HepG2 (cell line): Measurements from ENCODE around the gene AIFM1. TPM values are rescaled to one million over a fixed set of nuclear protein-coding genes. Genes with fewer than 3 reads are reported as not detected.

Experiments used
- ASH2L ChIP-seq: fragments of 300-600, 200-600 bp; sonication (generic); IDR thresholded peaks from 2 replicates; pipeline ENCODE4 v1.7.0; 2017; ENCODE audit warnings: low read depth, mild to moderate bottlenecking, moderate library complexity, mixed read lengths, low read length; ENCODE audit not compliant: insufficient read length
- CREB1 ChIP-seq, 2 experiments: fragments of 450-650 bp in 1 of 2; IDR thresholded peaks; 2 replicates each; pipeline ENCODE4 v1.6.1; 2016 to 2017; ENCODE audit warnings: control low read depth in 1 of 2, mild to moderate bottlenecking in 1 of 2, missing compliant biosample characterization in 1 of 2, missing genetic modification characterization in 1 of 2
- GMEB2 ChIP-seq: IDR thresholded peaks from 2 replicates; pipeline ENCODE4 v1.6.1; 2016; ENCODE audit warnings: missing biosample characterization, missing genetic modification reagents, low read depth
- HNRNPL ChIP-seq: fragments of 200-400 bp; formaldehyde crosslinking; IDR thresholded peaks from 2 replicates; pipeline ENCODE4 v1.6.1; 2017; ENCODE audit warnings: mild to moderate bottlenecking, low read depth, low read length
- MED1 ChIP-seq: sonication (generic); formaldehyde crosslinking; IDR thresholded peaks from 2 replicates; pipeline ENCODE4 v1.4.0; 2020; ENCODE audit warnings: missing genetic modification reagents
- NFKB2 ChIP-seq: sonication (generic); formaldehyde crosslinking; IDR thresholded peaks from 2 replicates; pipeline ENCODE4 v1.4.0; 2020; ENCODE audit warnings: missing genetic modification reagents, borderline replicate concordance
- PHF20 ChIP-seq: sonication (generic); formaldehyde crosslinking; IDR thresholded peaks from 2 replicates; pipeline ENCODE4 v1.5.0; 2020; ENCODE audit warnings: mild to moderate bottlenecking, missing genetic modification reagents
- RFXAP ChIP-seq: sonication (generic); formaldehyde crosslinking; IDR thresholded peaks from 2 replicates; pipeline ENCODE4 v1.4.0; 2020; ENCODE audit warnings: missing genetic modification reagents, borderline replicate concordance
- RORA ChIP-seq: sonication (generic); formaldehyde crosslinking; IDR thresholded peaks from 2 replicates; pipeline ENCODE4 v1.5.0; 2020; ENCODE audit warnings: mild to moderate bottlenecking, missing genetic modification reagents, moderate library complexity
- SPEN ChIP-seq: sonication (generic); formaldehyde crosslinking; IDR thresholded peaks from 2 replicates; pipeline ENCODE4 v1.5.1; 2020; ENCODE audit warnings: low read depth, mild to moderate bottlenecking, missing genetic modification reagents
- SSRP1 ChIP-seq: IDR thresholded peaks from 2 replicates; pipeline ENCODE4 v1.6.1; 2016; ENCODE audit warnings: control low read depth
- THAP11 ChIP-seq: IDR thresholded peaks from 2 replicates; pipeline ENCODE4 v1.6.1; 2016; ENCODE audit warnings: missing biosample characterization, missing genetic modification reagents
- THAP8 ChIP-seq: sonication (generic); formaldehyde crosslinking; IDR thresholded peaks from 2 replicates; pipeline ENCODE4 v1.5.1; 2020; ENCODE audit warnings: missing genetic modification reagents, mild to moderate bottlenecking, borderline replicate concordance
- ZHX1 ChIP-seq: sonication (generic); formaldehyde crosslinking; IDR thresholded peaks from 2 replicates; pipeline ENCODE4 v1.8.1; 2022; ENCODE audit warnings: low read depth, mild to moderate bottlenecking, missing genetic modification reagents
- ZNF143 ChIP-seq: sonication (generic); formaldehyde crosslinking; IDR thresholded peaks from 2 replicates; pipeline ENCODE4 v1.4.0; 2020; ENCODE audit warnings: missing genetic modification reagents
- ZNF280D ChIP-seq: sonication (generic); formaldehyde crosslinking; IDR thresholded peaks from 2 replicates; pipeline ENCODE4 v1.5.1; 2020; ENCODE audit warnings: mild to moderate bottlenecking, missing genetic modification reagents
- ZNF430 ChIP-seq: sonication (generic); formaldehyde crosslinking; IDR thresholded peaks from 2 replicates; pipeline ENCODE4 v1.9.0; 2021; ENCODE audit warnings: mild to moderate bottlenecking, missing genetic modification reagents
- ZNF572 ChIP-seq: sonication (generic); formaldehyde crosslinking; IDR thresholded peaks from 2 replicates; pipeline ENCODE4 v1.5.1; 2020; ENCODE audit warnings: mild to moderate bottlenecking, missing genetic modification reagents
- ZNF740 ChIP-seq: sonication (generic); formaldehyde crosslinking; IDR thresholded peaks from 2 replicates; pipeline ENCODE4 v1.4.0; 2020; ENCODE audit warnings: missing genetic modification reagents
- polyA plus RNA-seq, 8 experiments: library from polyadenylated mRNA; depleted of rRNA in 3 of 8; stranded (reverse) in 7 of 8; unstranded in 1 of 8; fragments of >200 nt; fragmentation: Illumina TruSeq in 4 of 8; extraction: Trizol in 4 of 8; gene quantifications; 2 replicates each; pipeline versions ENCODE4 v1.2.1 to v1.2.3, GENCODE V29; 2011 to 2016; ENCODE audit warnings: low read depth in 4 of 8, missing spikeins in 1 of 8, mixed read lengths in 1 of 8; ENCODE audit not compliant: insufficient read depth in 1 of 8
- total RNA-seq, 5 experiments: library from RNA; depleted of rRNA; stranded (reverse); fragments of >200 nt; fragmentation: Illumina TruSeq; extraction: Trizol; gene quantifications; 2 replicates each; pipeline ENCODE4 v1.2.3, GENCODE V29; 2016; ENCODE audit warnings: low read depth in 1 of 5

The AIFM1 gene
- total and polyA plus RNA-seq, 2 of the 13 experiments (the other 11 are each of a cell fraction or from before 2014, with no cell fraction given), result 42.8 to 46.9 TPM

- no peak for TF ChIP-seq GMEB2 (CRISPR knock-in tag)
- TF ChIP-seq PHF20 (CRISPR knock-in tag), result no peak
- TF ChIP-seq NFKB2 (CRISPR knock-in tag), result no peak
- TF ChIP-seq ZNF572, result no peak
- no peak for TF ChIP-seq ZNF740 (CRISPR knock-in tag)
- TF ChIP-seq RORA, result no peak
- no peak for TF ChIP-seq ZNF280D (CRISPR knock-in tag)
- no peak for TF ChIP-seq THAP11
- TF ChIP-seq ASH2L, result no peak
- TF ChIP-seq MED1 (CRISPR knock-in tag), result no peak
- TF ChIP-seq RFXAP (CRISPR knock-in tag), result no peak
- TF ChIP-seq HNRNPL, result no peak
- TF ChIP-seq SSRP1 (CRISPR knock-in tag), result no peak
- no peak for TF ChIP-seq CREB1 (IDR thresholded peaks at IDR 0.05)
- no peak for TF ChIP-seq CREB1 (CRISPR knock-in tag; IDR thresholded peaks at IDR 0.05)
- no peak for TF ChIP-seq ZHX1 (CRISPR knock-in tag)
- TF ChIP-seq SPEN (CRISPR knock-in tag), result no peak
- no peak for TF ChIP-seq THAP8 (CRISPR knock-in tag)
- no peak for TF ChIP-seq ZNF430 (CRISPR knock-in tag)
- TF ChIP-seq ZNF143 (CRISPR knock-in tag), result no peak
Observed at GRCh38 chrX:130091980-130092522, 73.6 kb downstream of the AIFM1 start (continued).
